WTC11 (cell line): ENCODE results near the gene ZSWIM3.

Source experiments
- CBFB ChIP-seq: sonication (generic); formaldehyde crosslinking; IDR thresholded peaks from 2 replicates; pipeline ENCODE4 v1.8.1; 2022; ENCODE audit warnings: mild to moderate bottlenecking, low read depth, missing genetic modification reagents
- CTCF ChIP-seq: fragments of 200-600 bp; IDR thresholded peaks from 2 replicates; pipeline ENCODE4 v1.8.0; 2022; ENCODE audit warnings: antibody characterized with exemption
- MAX ChIP-seq: sonication (generic); formaldehyde crosslinking; IDR thresholded peaks from 2 replicates; pipeline ENCODE4 v1.8.0; 2022; ENCODE audit warnings: mild to moderate bottlenecking, missing genetic modification reagents
- MXD4 ChIP-seq: fragments of 250-450 bp; sonication (Bioruptor Pico); IDR thresholded peaks from 2 replicates; pipeline ENCODE4 v1.8.0; 2021; ENCODE audit warnings: mild to moderate bottlenecking, moderate library complexity, borderline replicate concordance
- NFE2L1 ChIP-seq: sonication (generic); formaldehyde crosslinking; IDR thresholded peaks from 2 replicates; pipeline ENCODE4 v1.8.1; 2023; ENCODE audit warnings: missing genetic modification reagents
- TEAD4 ChIP-seq: sonication (generic); formaldehyde crosslinking; IDR thresholded peaks from 2 replicates; pipeline ENCODE4 v1.8.0; 2022; ENCODE audit warnings: mild to moderate bottlenecking, missing genetic modification reagents

- TF ChIP-seq CTCF: no peak
- no peak for TF ChIP-seq NFE2L1 (CRISPR knock-in tag)
- no peak for TF ChIP-seq CBFB
- TF ChIP-seq TEAD4 (CRISPR knock-in tag): no peak
- TF ChIP-seq MAX: no peak
- TF ChIP-seq MXD4: no peak
Observed at GRCh38 chr20:45898285-45898684, 40.9 kb downstream of the ZSWIM3 start.
